Left kidney (tissue), 2 donors: Measurements from ENCODE around the gene IRGQ. TPM values are rescaled to one million over a fixed set of nuclear protein-coding genes. Genes with fewer than 3 reads are reported as not detected.
"Not testable (repeated sequence)": the region's sequence is repeated elsewhere in the genome, so short reads cannot be mapped to it uniquely, and the experiment has no call there.

ENCODE experiments used
- DNase-seq: peaks from one replicate; pipeline ENCODE4 v3.0.0-alpha.2; 2013
- polyA plus RNA-seq: library from polyadenylated mRNA; unstranded; fragments of 120-200 nt; gene quantifications from one replicate; pipeline ENCODE4 v1.2.1, GENCODE V29; 2013; ENCODE audit not compliant: insufficient read length

The IRGQ gene
- polyA plus RNA-seq, 1 donor = 19.5 TPM

DNA sequence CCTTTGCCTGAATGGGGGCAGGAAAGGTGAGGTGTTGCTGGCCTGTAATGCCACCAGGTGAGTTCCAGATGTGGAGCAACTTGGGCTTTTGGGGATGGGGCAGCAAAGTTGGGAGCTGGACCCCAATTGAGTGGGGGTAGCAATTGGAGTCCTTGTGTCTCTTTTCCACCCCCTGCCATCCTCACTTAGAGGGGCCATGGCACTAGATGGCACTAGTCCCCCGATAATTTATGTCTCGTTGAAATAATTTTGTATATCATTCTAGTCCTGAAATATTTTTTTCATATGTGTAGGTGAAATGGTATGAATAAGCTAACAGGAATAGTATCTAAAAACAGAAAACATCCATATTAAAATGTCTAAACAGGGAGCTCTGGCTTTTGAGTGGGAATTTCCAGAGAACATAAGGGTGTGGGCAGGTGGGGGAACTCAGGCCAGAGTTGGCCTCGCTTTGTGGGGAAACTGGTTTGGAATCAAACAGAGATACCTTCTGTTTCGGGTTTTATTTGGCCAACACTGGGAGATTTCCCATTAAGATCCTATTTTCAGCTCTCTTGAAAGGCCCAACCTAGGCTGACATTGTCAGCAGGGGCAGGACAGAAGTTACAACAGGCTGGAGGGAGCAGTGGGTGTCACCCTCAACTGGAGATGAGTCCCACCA lies 3.8 kb upstream of the IRGQ start:
- no peak for DNase-seq

- DNase-seq = no peak
Measured at GRCh38 chr19:43598445-43599240, 2.7 kb upstream of the IRGQ start.

GRCh38 chr19:43597876-43598275 lies 1.9 kb upstream of the IRGQ start:
- DNase-seq = no peak

DNA sequence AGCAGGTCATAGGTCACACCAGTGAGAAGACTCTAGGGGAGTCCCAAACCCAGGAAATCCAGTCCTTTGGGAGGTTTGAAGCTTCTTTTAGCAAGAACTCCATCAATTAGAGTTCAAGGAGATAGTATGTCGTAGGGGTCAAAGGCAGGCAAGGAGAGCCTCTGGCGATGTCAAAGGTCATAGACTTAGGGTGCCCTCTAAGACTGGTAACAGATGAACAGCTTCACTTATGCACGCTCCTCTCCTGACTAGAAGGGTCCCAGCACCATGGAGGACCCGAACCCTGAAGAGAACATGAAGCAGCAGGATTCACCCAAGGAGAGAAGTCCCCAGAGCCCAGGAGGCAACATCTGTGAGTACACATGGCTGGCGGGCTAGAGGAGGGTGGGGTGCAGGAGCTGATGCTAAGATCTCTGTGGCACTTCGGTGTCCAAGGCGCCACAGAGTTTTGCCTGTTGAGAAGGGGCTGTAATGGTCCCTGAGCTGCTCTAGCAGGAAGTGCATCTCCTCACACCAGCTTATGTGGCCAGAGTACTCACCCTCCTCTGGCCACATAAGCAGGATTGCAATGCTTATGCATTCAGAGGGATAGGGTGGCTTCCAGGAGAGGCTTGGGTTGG lies 1.0 kb upstream of the IRGQ start:
- DNase-seq = no peak

DNA sequence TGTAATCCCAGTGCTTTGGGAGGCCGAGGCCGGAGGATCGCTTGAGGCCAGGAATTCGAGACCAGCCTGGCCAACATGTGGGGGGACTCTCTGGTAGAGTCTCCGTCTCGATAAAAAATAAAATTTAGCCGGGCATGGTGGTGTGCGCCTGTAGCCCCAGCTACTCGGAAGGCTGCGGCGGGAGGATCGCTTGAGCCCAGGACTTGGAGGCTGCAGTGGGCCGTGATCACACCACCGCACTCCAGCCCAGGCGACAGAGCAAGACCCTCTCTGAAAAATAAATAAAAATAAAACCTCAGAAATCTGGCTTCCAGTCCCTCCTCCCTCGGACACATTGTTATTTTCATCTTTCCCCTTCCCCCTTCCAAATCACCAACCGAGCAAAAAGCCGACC lies 332 bp downstream of the IRGQ start:
- DNase-seq = no peak

DNA sequence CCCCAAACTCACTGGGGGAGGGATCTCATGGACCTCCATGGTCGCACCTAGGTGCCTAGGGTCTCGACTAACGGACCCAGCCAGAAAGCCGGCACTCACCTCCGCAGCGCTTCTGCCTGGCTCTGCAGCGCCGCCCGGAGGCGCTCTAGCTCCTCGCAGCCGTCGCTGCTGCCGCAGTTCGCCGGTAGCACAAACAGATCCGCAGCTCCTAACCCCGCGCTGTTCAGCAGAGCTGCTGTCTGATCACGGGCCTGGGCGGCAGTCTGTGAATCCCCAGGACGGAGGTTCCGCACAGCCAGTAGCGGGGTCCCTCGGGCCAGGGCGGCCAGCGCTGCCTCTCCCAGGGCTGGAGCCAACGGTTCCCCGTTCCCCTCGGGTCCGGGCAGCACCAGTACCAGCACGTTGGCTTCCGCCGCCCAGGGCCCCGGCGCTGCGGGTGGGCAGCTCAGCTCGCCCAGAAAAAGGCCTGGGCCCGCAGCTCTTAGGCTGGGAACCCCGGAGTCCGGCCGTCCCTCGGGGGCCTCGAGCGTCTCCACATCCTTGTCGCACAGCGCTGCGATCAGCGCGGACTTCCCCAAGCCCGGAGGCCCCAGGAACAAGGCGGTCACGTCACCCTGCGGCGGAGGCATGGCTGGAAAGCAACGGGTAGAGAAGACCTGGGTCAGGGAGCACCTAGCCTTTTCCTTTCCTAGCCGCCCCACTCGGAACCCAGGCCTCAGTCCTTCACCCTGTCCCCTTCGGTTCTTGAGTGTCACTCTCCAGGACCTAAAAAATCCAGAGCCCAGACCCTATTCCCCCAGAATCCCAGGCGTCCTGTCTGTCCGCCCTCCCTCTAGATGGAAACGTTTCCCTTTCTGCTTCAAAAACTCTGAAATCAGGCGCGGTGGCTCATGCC lies 977 bp downstream of the IRGQ start:
- DNase-seq = peak; percentile 49

DNA sequence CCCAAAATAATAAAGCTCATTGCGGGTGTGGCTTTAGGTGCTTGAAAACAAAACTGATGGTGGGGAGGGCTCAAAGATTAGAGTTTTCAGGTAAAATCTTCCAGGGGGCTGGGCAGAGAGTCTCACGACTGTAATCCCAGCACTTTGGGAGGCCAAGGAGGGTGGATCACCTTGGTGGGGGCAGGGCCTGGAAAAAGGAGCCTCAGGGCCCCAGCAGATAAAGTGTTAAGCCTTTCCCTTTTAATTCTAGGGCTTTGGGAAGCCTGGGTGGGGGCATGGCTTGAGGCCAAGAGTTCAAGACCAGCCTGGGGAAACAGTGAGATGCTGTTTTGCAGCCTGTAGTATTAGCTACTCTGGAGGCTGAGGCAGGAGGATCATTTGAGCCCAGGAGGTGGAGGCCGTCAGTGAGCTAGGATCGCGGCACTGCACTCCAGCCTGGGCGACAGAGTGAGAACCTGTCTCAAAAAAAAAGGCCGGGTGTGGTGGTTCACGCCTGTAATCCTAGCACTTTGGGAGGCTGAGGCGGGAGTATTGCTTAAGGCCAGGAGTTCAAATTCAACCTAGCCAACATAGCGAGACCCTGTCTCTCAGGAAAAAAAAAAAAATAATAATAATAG lies 1.7 kb downstream of the IRGQ start:
- DNase-seq = no peak

- DNase-seq = no peak
Measured at GRCh38 chr19:43592800-43593350, 3.1 kb downstream of the IRGQ start.

DNA sequence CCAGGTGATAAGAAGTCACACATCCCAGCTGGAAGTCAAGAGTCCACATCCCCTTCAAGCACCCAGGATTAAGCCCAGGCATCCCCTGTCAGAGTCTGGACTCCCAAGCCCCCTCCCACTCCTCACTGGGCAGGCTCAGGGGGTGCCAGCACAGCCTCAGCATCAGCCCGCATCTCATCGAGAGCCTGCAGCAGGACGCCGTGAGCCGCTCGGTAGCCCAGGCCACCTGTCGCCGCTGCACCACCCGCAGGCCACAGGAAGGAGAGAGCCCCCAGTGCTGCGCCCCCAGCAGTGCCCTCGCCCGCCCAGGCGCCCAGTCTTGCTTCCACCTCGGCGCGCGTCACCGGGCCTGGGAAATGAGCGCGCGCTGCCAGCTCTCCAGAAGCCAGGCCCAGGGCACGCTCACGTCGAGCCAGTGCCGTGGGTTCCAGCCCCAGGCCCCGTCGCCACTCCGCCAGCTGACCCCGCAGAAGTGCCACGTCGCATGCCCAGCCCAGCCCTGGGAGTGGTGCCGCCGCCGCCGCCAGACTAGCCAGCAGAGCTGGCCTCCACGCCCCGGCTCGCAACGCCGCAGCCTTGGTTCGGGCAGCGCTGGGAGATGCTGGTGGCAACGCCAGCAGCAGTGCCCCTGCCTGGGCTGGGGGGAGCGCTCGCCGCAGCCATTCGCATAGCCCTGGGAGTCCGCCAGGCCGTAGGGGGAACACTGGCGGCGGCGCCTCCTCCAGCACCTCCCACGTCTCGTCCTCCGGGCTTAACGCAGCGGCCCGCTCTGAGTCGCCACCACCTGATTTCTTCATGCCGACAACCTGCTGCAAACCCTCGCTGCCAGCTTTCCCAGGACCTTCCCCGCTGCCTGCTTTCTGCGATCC lies 3.8 kb downstream of the IRGQ start:
- no peak for DNase-seq

DNA sequence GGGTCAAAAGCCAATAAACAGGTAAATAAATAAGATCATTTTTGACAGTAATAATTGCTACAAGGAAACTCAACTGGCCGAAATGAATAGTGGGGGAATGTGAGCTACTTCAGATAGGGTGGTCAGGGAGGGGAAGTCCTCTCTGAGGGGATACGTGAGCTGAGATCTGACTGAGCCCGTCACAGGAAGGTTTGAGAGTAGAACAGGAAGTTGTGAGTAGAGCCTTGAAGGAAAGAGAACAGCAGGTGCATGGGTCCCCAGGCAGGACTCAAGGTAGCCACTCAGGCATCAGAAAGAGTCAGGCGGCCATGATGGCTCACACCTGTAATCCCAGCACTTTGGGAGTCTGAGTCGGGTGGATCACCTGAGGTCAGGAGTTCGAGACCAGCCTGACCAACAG lies 6.3 kb downstream of the IRGQ start:
- no peak for DNase-seq

DNA sequence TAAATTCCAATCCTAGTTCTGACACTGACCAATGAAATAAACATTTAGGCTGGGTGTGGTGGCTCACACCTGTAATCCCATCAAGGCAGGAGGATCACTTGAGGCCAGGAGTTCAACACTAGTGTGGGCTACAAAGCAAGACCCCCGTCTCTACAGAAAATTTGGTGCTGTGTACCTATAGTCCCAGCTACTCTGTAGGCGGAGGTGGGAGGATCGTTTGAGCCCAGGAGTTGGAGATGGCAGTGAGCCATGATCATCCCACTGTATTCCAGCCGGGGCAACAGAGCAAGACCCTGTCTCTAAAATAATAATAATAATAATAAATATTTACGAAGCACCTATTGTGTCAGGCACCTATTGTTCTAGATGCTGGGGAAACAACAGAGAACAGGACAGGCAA lies 6.7 kb downstream of the IRGQ start:
- no peak for DNase-seq

DNA sequence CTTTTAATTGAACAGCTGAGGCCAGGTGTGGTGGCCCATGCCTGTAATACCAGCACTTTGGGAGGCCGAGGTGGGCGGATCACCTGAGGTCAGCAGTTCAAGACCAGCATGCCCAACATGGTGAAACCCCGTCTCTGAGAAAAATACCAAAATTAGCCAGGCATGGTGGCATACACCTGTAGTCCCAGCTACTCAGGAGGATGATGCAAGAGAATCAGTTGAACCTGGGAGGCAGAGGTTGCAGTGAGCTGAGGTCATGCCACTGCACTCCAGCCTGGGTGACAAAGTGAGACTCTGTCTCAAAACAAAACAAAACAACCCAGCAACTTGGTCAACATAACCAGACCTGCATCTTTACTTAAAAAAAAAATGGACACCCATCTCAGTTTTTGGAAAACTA lies 8.9 kb downstream of the IRGQ start:
- DNase-seq = not testable (repeated sequence)

DNA sequence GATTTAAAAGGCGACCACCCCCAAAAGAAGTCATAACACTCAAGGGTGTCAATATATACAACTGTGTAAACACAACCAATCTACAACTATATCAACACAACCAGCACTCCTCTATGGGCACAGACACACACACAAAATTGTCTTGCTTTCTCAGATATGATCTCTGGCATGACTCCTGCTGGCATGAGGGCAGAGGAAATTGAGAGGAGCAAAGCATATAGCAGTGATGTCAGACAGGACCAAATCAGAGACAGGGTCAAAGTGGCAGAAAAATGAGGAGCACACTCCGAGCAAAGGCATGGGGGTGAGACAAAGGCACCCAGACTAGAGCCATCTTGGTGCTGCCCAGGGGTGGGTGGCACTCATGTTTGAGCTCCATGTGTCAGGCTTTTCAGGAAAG lies 9.6 kb downstream of the IRGQ start:
- DNase-seq = no peak

DNA sequence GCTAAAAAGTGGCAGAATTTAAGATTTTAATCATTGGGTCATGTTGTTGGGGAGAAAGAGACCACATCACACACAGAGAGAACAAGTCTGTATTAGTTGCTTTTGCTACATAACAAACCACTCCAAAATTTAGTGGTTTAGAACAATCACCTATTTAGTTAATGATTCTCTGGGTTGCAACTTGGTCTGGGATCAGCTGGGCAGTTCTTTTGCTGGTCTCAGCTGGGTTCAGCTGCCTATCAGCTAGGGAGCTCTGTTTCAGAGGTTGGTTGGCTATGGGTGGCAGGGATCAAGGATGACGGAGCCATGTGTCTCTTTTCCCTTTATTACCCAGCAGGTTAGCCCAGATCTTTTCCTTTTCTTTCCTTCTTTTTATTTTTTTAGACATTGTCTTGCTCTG lies 11.4 kb downstream of the IRGQ start:
- DNase-seq = no peak

GRCh38 chr19:43582495-43582894 lies 13.4 kb downstream of the IRGQ start:
- DNase-seq = no peak

DNA sequence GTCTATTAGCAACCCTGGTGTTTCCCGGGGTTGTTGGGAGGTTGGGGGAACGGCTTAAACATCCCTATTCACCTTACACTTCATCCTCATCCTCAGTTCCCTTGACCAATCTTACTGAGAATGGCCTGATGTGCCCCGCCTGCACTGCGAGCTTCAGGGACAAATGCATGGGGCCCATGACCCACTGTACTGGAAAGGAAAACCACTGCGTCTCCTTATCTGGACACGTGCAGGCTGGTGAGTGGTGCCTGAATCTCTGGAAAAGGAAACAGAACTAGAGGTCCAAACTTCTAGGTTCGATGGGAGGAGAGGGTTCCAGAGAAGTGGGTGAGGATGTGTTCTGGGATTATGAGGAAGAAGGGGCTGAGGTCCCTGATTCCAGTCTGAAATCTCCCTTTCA lies 14.5 kb downstream of the IRGQ start:
- no peak for DNase-seq

- no peak for DNase-seq
Measured at GRCh38 chr19:43578787-43579186, 17.1 kb downstream of the IRGQ start.

GRCh38 chr19:43575955-43576878 lies 19.7 kb downstream of the IRGQ start:
- no peak for DNase-seq

GRCh38 chr19:43575156-43575950 lies 20.6 kb downstream of the IRGQ start, which contains the start of the genes PINLYP and XRCC1:
Gene PINLYP, plus strand, starts transcription at chr19:43575801. Its CDS starts 1,391 bp downstream, at chr19:43577192.
Gene XRCC1, minus strand, starts transcription at chr19:43575527. Its CDS starts 69 bp downstream, at chr19:43575458.
- DNase-seq = peak; percentile 99
